Measurements from ENCODE around the gene ATPAF2. TPM values are rescaled to one million over a fixed set of nuclear protein-coding genes. Genes with fewer than 3 reads are reported as not detected.

Gene ATPAF2
- total RNA-seq, 1 experiment from 2014 or later: 18.6 TPM

- intact Hi-C loops (cut with micrococcal nuclease): no loop called here
- peaks cover 12% of the 10 kb centered on the region for H3K27me3 Mint-ChIP-seq (ENCODE audit: insufficient read depth, unreplicated experiment)
Measured at GRCh38 chr17:18079543-18079942, 40.6 kb upstream of the ATPAF2 start.

GRCh38 chr17:18076936-18077335 lies 38.0 kb upstream of the ATPAF2 start:
- no TSS peak for BruUV-seq (replicated peaks)
- H3K27ac Mint-ChIP-seq (ENCODE audit: low read depth, unreplicated experiment): no peak overlapping the region
- H3K27me3 Mint-ChIP-seq (ENCODE audit: insufficient read depth, unreplicated experiment): peaks cover 12% of the 10 kb centered on the region
- intact Hi-C loops (cut with micrococcal nuclease): no loop called here
- POLR2A ChIA-PET: interaction anchor here (0.6 kb wide), 1 partner anchor 9 kb away, joined by 3 read pairs; no protein-coding TSS in a partner anchor
- no peaks in the 10 kb centered on the region for H3K9me3 Mint-ChIP-seq (ENCODE audit: unreplicated experiment)
- H3K4me3 Mint-ChIP-seq (ENCODE audit: unreplicated experiment): no peak overlapping the region
- CTCF ChIA-PET: no interaction called here
- no peaks in the 10 kb centered on the region for H3K4me1 Mint-ChIP-seq (ENCODE audit: insufficient read depth, unreplicated experiment)
- no peak for TF ChIP-seq CTCF (IDR thresholded peaks at IDR 0.05; ENCODE audit: unreplicated experiment)
- no peak for DNase-seq (ENCODE audit: unreplicated experiment)
- H3K36me3 Mint-ChIP-seq (ENCODE audit: insufficient read depth, unreplicated experiment): no peaks in the 10 kb centered on the region

More at GRCh38 chr17:18079543-18079942, 40.6 kb upstream of the ATPAF2 start:
- no TSS peak for BruUV-seq (replicated peaks)
- ChIA-PET POLR2A (no interaction called here), CTCF (interaction anchor here (0.5 to 0.6 kb wide), 2 partner anchors 125 to 370 kb away, joined by 3 to 5 read pairs; no protein-coding TSS in a partner anchor)
- Mint-ChIP-seq H3K36me3 (ENCODE audit: insufficient read depth, unreplicated experiment) (no peaks in the 10 kb centered on the region), H3K9me3 (ENCODE audit: unreplicated experiment) (no peaks in the 10 kb centered on the region), H3K4me3 (ENCODE audit: unreplicated experiment) (no peak overlapping the region), H3K27ac (ENCODE audit: low read depth, unreplicated experiment) (no peak overlapping the region), H3K4me1 (ENCODE audit: insufficient read depth, unreplicated experiment) (no peaks in the 10 kb centered on the region)
- no peak for DNase-seq (ENCODE audit: unreplicated experiment)
- no peak for TF ChIP-seq CTCF (IDR thresholded peaks at IDR 0.05; ENCODE audit: unreplicated experiment)

- no peak overlapping the region for H3K27ac Mint-ChIP-seq (ENCODE audit: low read depth, unreplicated experiment)
- H3K27me3 Mint-ChIP-seq (ENCODE audit: insufficient read depth, unreplicated experiment): peaks cover 12% of the 10 kb centered on the region
- TF ChIP-seq CTCF (IDR thresholded peaks at IDR 0.05; ENCODE audit: unreplicated experiment): no peak
- DNase-seq (ENCODE audit: unreplicated experiment): no peak
- intact Hi-C loops (cut with micrococcal nuclease): no loop called here
- POLR2A ChIA-PET: interaction anchor here (0.9 to 1.0 kb wide), 2 partner anchors 12 to 14 kb away, joined by 3 read pairs; partner anchors contain the start of gene DRG2
- CTCF ChIA-PET: interaction anchor here (0.8 kb wide), 1 partner anchor 125 kb away, joined by 4 read pairs; no protein-coding TSS in a partner anchor
- no TSS peak for BruUV-seq (replicated peaks)
- no peaks in the 10 kb centered on the region for H3K36me3 Mint-ChIP-seq (ENCODE audit: insufficient read depth, unreplicated experiment)
- no peaks in the 10 kb centered on the region for H3K4me1 Mint-ChIP-seq (ENCODE audit: insufficient read depth, unreplicated experiment)
- no peaks in the 10 kb centered on the region for H3K9me3 Mint-ChIP-seq (ENCODE audit: unreplicated experiment)
- H3K4me3 Mint-ChIP-seq (ENCODE audit: unreplicated experiment): no peak overlapping the region
Measured at GRCh38 chr17:18074566-18075272, 35.8 kb upstream of the ATPAF2 start.

- BruUV-seq (replicated peaks): no TSS peak
- ChIA-PET POLR2A (no interaction called here), CTCF (no interaction called here)
- Mint-ChIP-seq H3K4me1 (ENCODE audit: insufficient read depth, unreplicated experiment) (no peaks in the 10 kb centered on the region), H3K36me3 (ENCODE audit: insufficient read depth, unreplicated experiment) (no peaks in the 10 kb centered on the region), H3K4me3 (ENCODE audit: unreplicated experiment) (no peak overlapping the region), H3K27ac (ENCODE audit: low read depth, unreplicated experiment) (no peak overlapping the region), H3K9me3 (ENCODE audit: unreplicated experiment) (no peaks in the 10 kb centered on the region), H3K27me3 (ENCODE audit: insufficient read depth, unreplicated experiment) (peaks cover 12% of the 10 kb centered on the region)
- no peak for TF ChIP-seq CTCF (IDR thresholded peaks at IDR 0.05; ENCODE audit: unreplicated experiment)
- intact Hi-C loops (cut with micrococcal nuclease): no loop called here
- DNase-seq (ENCODE audit: unreplicated experiment): no peak
Measured at GRCh38 chr17:18071751-18072150, 32.8 kb upstream of the ATPAF2 start.
